Subcutaneous adipose tissue (tissue), 4 donors: ENCODE data around the gene ORM2. TPM values are rescaled to one million over a fixed set of nuclear protein-coding genes. Genes with fewer than 3 reads are reported as not detected.

Experiments
- CTCF ChIP-seq: fragments of 450-650 bp; IDR thresholded peaks from one replicate; pipeline ENCODE4 v1.5.1; 2016; ENCODE audit warnings: low read depth, mild to moderate bottlenecking, control low read depth, antibody characterized with exemption, moderate library complexity
- total RNA-seq, 4 donors: library from RNA; depleted of rRNA; stranded (reverse); fragments of >200 nt; gene quantifications; one replicate each; pipeline ENCODE4 v1.1.0, GENCODE V29; 2016

The ORM2 gene
- total RNA-seq, 4 donors from 2014 or later, result 2.4 TPM; not detected in 3

- no peak for TF ChIP-seq CTCF
Measured at GRCh38 chr9:114372921-114373448, 43.3 kb downstream of the ORM2 start.

- no peak for TF ChIP-seq CTCF
Measured at GRCh38 chr9:114373960-114374730, 44.5 kb downstream of the ORM2 start.

GRCh38 chr9:114374936-114375335 is 45.3 kb downstream of the ORM2 start:
- no peak for TF ChIP-seq CTCF

- TF ChIP-seq CTCF, result no peak
Measured at GRCh38 chr9:114375386-114376175, 45.9 kb downstream of the ORM2 start.

GRCh38 chr9:114376586-114377445 is 47.1 kb downstream of the ORM2 start:
- TF ChIP-seq CTCF, result no peak

GRCh38 chr9:114378016-114378415 is 48.3 kb downstream of the ORM2 start:
- no peak for TF ChIP-seq CTCF
